Trophoblast cell (in vitro differentiated cells and primary cell): Measurements from ENCODE around the gene MRPS11.

ENCODE experiments used
- DNase-seq, 2 donors: peaks; one replicate each; pipeline ENCODE4 v3.0.0-alpha.2; 2016
- H2AFZ ChIP-seq: 2 replicates; pipeline ENCODE4 v1.6.1; 2013; ENCODE audit warnings: low read length, moderate library complexity, mild to moderate bottlenecking; ENCODE audit not compliant: insufficient read depth, poor library complexity
- H2AK5ac ChIP-seq: 2 replicates; pipeline ENCODE4 v1.6.1; 2013; ENCODE audit warnings: mild to moderate bottlenecking, low read length
- H2BK120ac ChIP-seq: 2 replicates; pipeline ENCODE4 v1.6.1; 2013; ENCODE audit warnings: low read length, mild to moderate bottlenecking, moderate library complexity; ENCODE audit not compliant: insufficient read depth, poor library complexity
- H2BK12ac ChIP-seq: 2 replicates; pipeline ENCODE4 v1.6.1; 2013; ENCODE audit warnings: mild to moderate bottlenecking, low read length, moderate library complexity
- H2BK5ac ChIP-seq: 2 replicates; pipeline ENCODE4 v1.6.1; 2013; ENCODE audit warnings: low read length, low read depth, moderate library complexity, mild to moderate bottlenecking; ENCODE audit not compliant: poor library complexity
- H3K14ac ChIP-seq: 2 replicates; pipeline ENCODE4 v1.6.1; 2013; ENCODE audit warnings: mild to moderate bottlenecking, low read length
- H3K18ac ChIP-seq: 2 replicates; pipeline ENCODE4 v1.6.1; 2013; ENCODE audit warnings: mild to moderate bottlenecking, low read length
- H3K23ac ChIP-seq: 2 replicates; pipeline ENCODE4 v1.6.1; 2013; ENCODE audit warnings: low read length
- H3K27ac ChIP-seq: 2 replicates; pipeline ENCODE4 v1.5.1; 2013; ENCODE audit warnings: low read depth, mild to moderate bottlenecking, inconsistent platforms, low read length, moderate library complexity
- H3K27me3 ChIP-seq: 2 replicates; pipeline ENCODE4 v1.6.1; 2013; ENCODE audit warnings: inconsistent platforms, mild to moderate bottlenecking, low read length, moderate library complexity; ENCODE audit not compliant: insufficient read depth
- H3K36me3 ChIP-seq, 2 experiments: 1 replicate in 1 of 2; 2 replicates in 1 of 2; pipeline ENCODE4 v1.6.1; 2013; ENCODE audit warnings: low read length in 2 of 2, mild to moderate bottlenecking in 2 of 2, moderate library complexity in 1 of 2; ENCODE audit not compliant: insufficient read depth in 2 of 2, control insufficient read depth in 1 of 2
- H3K4ac ChIP-seq: 2 replicates; pipeline ENCODE4 v1.6.1; 2013; ENCODE audit warnings: low read depth, mild to moderate bottlenecking, low read length, moderate library complexity
- H3K4me1 ChIP-seq, 2 experiments: 1 replicate in 1 of 2; 2 replicates in 1 of 2; pipeline ENCODE4 v1.6.1; 2013; ENCODE audit warnings: low read length in 2 of 2, mild to moderate bottlenecking in 2 of 2, moderate library complexity in 1 of 2; ENCODE audit not compliant: insufficient read depth in 2 of 2, control insufficient read depth in 1 of 2
- H3K4me2 ChIP-seq: 2 replicates; pipeline ENCODE4 v1.6.1; 2013; ENCODE audit warnings: inconsistent platforms, mild to moderate bottlenecking, low read length, moderate library complexity
- H3K4me3 ChIP-seq: 2 replicates; pipeline ENCODE4 v1.5.1; 2013; ENCODE audit warnings: mild to moderate bottlenecking, low read depth, low read length, inconsistent platforms
- H3K79me1 ChIP-seq: one replicate; pipeline ENCODE4 v1.6.1; 2013; ENCODE audit warnings: low read length
- H3K79me2 ChIP-seq: 2 replicates; pipeline ENCODE4 v1.6.1; 2013; ENCODE audit warnings: low read length, mild to moderate bottlenecking; ENCODE audit not compliant: control insufficient read depth, insufficient read depth, poor library complexity
- H3K9ac ChIP-seq: 2 replicates; pipeline ENCODE4 v1.6.1; 2013; ENCODE audit warnings: mild to moderate bottlenecking, low read length
- H3K9me3 ChIP-seq: 2 replicates; pipeline ENCODE4 v1.6.1; 2013; ENCODE audit warnings: low read depth, mild to moderate bottlenecking, control low read depth, inconsistent platforms, low read length; ENCODE audit not compliant: insufficient read depth
- H4K12ac ChIP-seq: 2 replicates; pipeline ENCODE4 v1.6.1; 2013; ENCODE audit warnings: low read depth, mild to moderate bottlenecking, low read length, moderate library complexity
- H4K8ac ChIP-seq: 2 replicates; pipeline ENCODE4 v1.6.1; 2013; ENCODE audit warnings: low read depth, mild to moderate bottlenecking, low read length, moderate library complexity
- H4K91ac ChIP-seq: one replicate; pipeline ENCODE4 v1.6.1; 2013; ENCODE audit warnings: low read depth, mild to moderate bottlenecking, low read length, moderate library complexity
- WGBS: extraction: QIAGEN DNeasy Blood & Tissue Kit; methylation state at CpG from one replicate; pipeline ENCODE4 v1.1.7; 2013; ENCODE audit warnings: missing lambda C conversion rate; ENCODE audit not compliant: insufficient read length, insufficient coverage; ENCODE audit errors: extremely low coverage; 5-methylcytosine and 5-hydroxymethylcytosine counted together

MRPS11 gene

GRCh38 chr15:88525418-88525817 lies 57.9 kb downstream of the MRPS11 start:
- H3K27me3 ChIP-seq, result no peaks in the 10 kb centered on the region
- H3K4me2 ChIP-seq, result no peak overlapping the region
- no peaks in the 10 kb centered on the region for H3K79me2 ChIP-seq
- H3K14ac ChIP-seq, result no peak overlapping the region
- no peak overlapping the region for H3K23ac ChIP-seq
- DNase-seq, result no peak
- H2BK12ac ChIP-seq, result no peak overlapping the region
- no peak overlapping the region for H3K4ac ChIP-seq
- H4K12ac ChIP-seq, result no peak overlapping the region
- no peak overlapping the region for H3K4me3 ChIP-seq
- H3K27ac ChIP-seq, result no peak overlapping the region
- H3K18ac ChIP-seq, result no peak overlapping the region
- H2BK5ac ChIP-seq, result no peak overlapping the region
- H3K9me3 ChIP-seq, result no peaks in the 10 kb centered on the region
- H2BK120ac ChIP-seq, result no peak overlapping the region
- H3K9ac ChIP-seq, result no peak overlapping the region
- no peaks in the 10 kb centered on the region for H3K4me1 ChIP-seq
- no peaks in the 10 kb centered on the region for H3K79me1 ChIP-seq
- no peak overlapping the region for H2AFZ ChIP-seq
- no peak overlapping the region for H4K8ac ChIP-seq
- H3K36me3 ChIP-seq, result peaks cover 2 to 5% of the 10 kb centered on the region in 2 experiments
- no peak overlapping the region for H4K91ac ChIP-seq
- H2AK5ac ChIP-seq, result no peak overlapping the region

GRCh38 chr15:88526247-88526879 lies 58.9 kb downstream of the MRPS11 start:
- no peak overlapping the region for H2BK12ac ChIP-seq
- H3K79me2 ChIP-seq, result no peaks in the 10 kb centered on the region
- H3K4me2 ChIP-seq, result no peak overlapping the region
- no peak overlapping the region for H3K4me3 ChIP-seq
- H3K9ac ChIP-seq, result no peak overlapping the region
- no peak for DNase-seq
- H4K8ac ChIP-seq, result no peak overlapping the region
- no peaks in the 10 kb centered on the region for H3K9me3 ChIP-seq
- H3K27ac ChIP-seq, result no peak overlapping the region
- no peak overlapping the region for H4K12ac ChIP-seq
- no peaks in the 10 kb centered on the region for H3K27me3 ChIP-seq
- H2BK5ac ChIP-seq, result no peak overlapping the region
- H3K36me3 ChIP-seq, result peaks cover 9 to 11% of the 10 kb centered on the region in 2 experiments
- H3K4ac ChIP-seq, result no peak overlapping the region
- no peak overlapping the region for H4K91ac ChIP-seq
- H3K18ac ChIP-seq, result no peak overlapping the region
- no peak overlapping the region for H2BK120ac ChIP-seq
- H3K4me1 ChIP-seq, result no peaks in the 10 kb centered on the region
- H2AFZ ChIP-seq, result no peak overlapping the region
- no peaks in the 10 kb centered on the region for H3K79me1 ChIP-seq
- no peak overlapping the region for H2AK5ac ChIP-seq
- no peak overlapping the region for H3K23ac ChIP-seq
- H3K14ac ChIP-seq, result no peak overlapping the region

DNA sequence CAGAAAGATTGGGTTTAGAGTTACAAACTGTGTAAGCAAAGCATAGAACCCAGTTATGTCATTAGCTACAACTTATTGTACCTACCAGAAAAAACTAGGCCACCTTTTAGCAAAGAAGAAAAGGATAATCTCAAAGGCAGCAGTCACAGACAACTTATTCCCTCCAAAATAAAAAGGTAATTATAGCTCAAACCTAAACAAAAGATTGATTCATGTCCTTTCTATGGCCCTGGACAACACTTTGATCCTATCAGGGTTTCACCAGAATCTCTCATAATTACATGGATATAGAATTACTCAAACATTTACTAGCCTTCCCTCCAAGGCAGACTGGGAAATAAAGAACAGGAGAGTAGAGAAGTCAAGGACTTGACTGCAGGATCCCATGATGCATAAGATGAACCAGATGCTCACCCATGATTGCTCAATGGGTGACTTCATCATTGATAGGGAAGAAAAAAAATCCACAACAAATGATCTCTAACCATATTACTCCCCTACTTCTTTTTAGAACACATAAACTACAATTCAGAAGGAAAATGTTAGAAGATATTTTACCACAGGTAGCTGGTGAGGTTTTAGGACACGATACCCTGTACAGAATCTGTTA lies 61.6 kb downstream of the MRPS11 start:
- H3K23ac ChIP-seq, result no peak overlapping the region
- H4K91ac ChIP-seq, result no peak overlapping the region
- H3K27me3 ChIP-seq, result no peaks in the 10 kb centered on the region
- no peak overlapping the region for H2BK5ac ChIP-seq
- DNase-seq, result no peak
- no peaks in the 10 kb centered on the region for H3K79me1 ChIP-seq
- no peak overlapping the region for H3K9ac ChIP-seq
- H3K27ac ChIP-seq, result no peak overlapping the region
- no peaks in the 10 kb centered on the region for H3K9me3 ChIP-seq
- no peak overlapping the region for H3K4ac ChIP-seq
- no peak overlapping the region for H2AK5ac ChIP-seq
- H3K18ac ChIP-seq, result no peak overlapping the region
- no peak overlapping the region for H4K12ac ChIP-seq
- H3K4me1 ChIP-seq, result no peaks in the 10 kb centered on the region
- no peak overlapping the region for H2AFZ ChIP-seq
- H2BK120ac ChIP-seq, result no peak overlapping the region
- H3K36me3 ChIP-seq, result peaks cover 6 to 9% of the 10 kb centered on the region in 2 experiments
- H3K4me2 ChIP-seq, result no peak overlapping the region
- no peak overlapping the region for H2BK12ac ChIP-seq
- no CpG with 5 or more reads among the region's 1 CpG for WGBS
- H3K79me2 ChIP-seq, result no peaks in the 10 kb centered on the region
- no peak overlapping the region for H3K14ac ChIP-seq
- H4K8ac ChIP-seq, result no peak overlapping the region
- no peak overlapping the region for H3K4me3 ChIP-seq
